Mononuclear cell (primary cell): Measurements from ENCODE around the gene PCGF3. TPM values are rescaled to one million over a fixed set of nuclear protein-coding genes. Genes with fewer than 3 reads are reported as not detected.

Experiments used
- H3K27me3 ChIP-seq: 2 replicates; pipeline ENCODE4 v1.6.0; 2011; ENCODE audit warnings: low read length, control low read depth; ENCODE audit not compliant: insufficient read depth
- H3K4me1 ChIP-seq: 2 replicates; pipeline ENCODE4 v1.5.1; 2011; ENCODE audit warnings: mild to moderate bottlenecking, low read length, control low read depth; ENCODE audit not compliant: insufficient read depth
- H3K4me3 ChIP-seq: 2 replicates; pipeline ENCODE4 v1.5.1; 2011; ENCODE audit warnings: mild to moderate bottlenecking, low read length, moderate library complexity
- H3K9me3 ChIP-seq: 2 replicates; pipeline ENCODE4 v1.5.1; 2011; ENCODE audit warnings: low read depth, mild to moderate bottlenecking, control low read depth, low read length
- total RNA-seq: library from RNA; depleted of rRNA; stranded (reverse); fragments of >200 nt; gene quantifications from one replicate; pipeline ENCODE4 v1.2.3, GENCODE V29; 2012

PCGF3 gene, protein sequence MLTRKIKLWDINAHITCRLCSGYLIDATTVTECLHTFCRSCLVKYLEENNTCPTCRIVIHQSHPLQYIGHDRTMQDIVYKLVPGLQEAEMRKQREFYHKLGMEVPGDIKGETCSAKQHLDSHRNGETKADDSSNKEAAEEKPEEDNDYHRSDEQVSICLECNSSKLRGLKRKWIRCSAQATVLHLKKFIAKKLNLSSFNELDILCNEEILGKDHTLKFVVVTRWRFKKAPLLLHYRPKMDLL
- total RNA-seq, result 49.7 TPM

DNA sequence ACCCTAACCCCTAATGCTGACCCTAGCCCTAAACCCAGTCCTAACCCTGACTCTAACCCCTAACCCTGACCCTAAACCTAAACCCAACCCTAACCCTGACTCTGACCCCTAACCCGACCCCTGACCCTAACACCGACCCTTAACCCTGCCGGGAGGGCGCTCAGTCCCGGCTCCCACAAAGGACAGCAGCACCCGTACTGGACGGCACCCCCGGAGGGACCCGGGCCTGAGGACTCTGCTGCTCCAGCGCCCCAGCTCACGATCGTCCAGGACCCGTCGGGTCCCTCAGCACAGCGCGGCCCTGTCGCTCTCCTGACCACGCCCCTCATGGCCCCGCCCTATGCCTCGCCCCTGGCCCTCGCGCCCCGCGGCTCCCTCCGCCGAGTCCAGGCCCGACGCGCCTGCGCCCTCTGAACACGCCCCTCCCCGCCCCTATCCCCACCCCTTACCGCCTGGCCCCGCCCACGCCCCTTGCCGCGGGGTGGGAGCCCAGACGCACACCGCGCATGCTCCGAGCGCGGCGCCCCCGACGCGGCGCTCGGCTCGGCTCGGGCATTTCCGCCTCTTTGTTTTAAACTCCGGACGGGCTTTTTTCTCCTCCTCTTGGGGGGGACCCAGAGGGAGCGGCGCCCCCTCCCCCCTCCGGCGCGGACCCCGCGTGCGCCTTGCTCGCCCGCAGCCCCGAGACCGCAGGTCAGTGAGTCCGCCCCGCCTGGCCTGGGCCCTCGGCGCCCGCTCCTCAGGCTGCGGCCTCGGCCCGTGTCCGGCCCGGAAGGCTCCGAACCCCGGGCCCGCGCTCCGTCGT, at the start of gene PCGF3:
Gene PCGF3 (plus strand): TSS at position 555 of the 805 bp plus-strand sequence. CDS start 27,849 bp downstream, outside the sequence.
- Histone ChIP-seq H3K9me3 (no peaks in the 10 kb centered on the region), H3K27me3 (no peaks in the 10 kb centered on the region), H3K4me3 (peak within 1 kb of the TSS; percentile 80), H3K4me1 (peaks cover 48% of the 10 kb centered on the region)

- H3K4me1 ChIP-seq, result no peaks in the 10 kb centered on the region
- H3K27me3 ChIP-seq, result no peaks in the 10 kb centered on the region
- no peak overlapping the region for H3K4me3 ChIP-seq
- H3K9me3 ChIP-seq, result no peaks in the 10 kb centered on the region
These were observed 48.9 kb upstream of the PCGF3 start for GRCh38 chr4:656436-657337.

GRCh38 chr4:657338-657833, 48.2 kb upstream of the PCGF3 start:
- H3K9me3 ChIP-seq, result no peaks in the 10 kb centered on the region
- no peak overlapping the region for H3K4me3 ChIP-seq
- H3K27me3 ChIP-seq, result no peaks in the 10 kb centered on the region
- no peaks in the 10 kb centered on the region for H3K4me1 ChIP-seq

GRCh38 chr4:657834-658667, 47.6 kb upstream of the PCGF3 start:
- Histone ChIP-seq H3K27me3 (no peaks in the 10 kb centered on the region), H3K4me3 (no peak overlapping the region), H3K4me1 (peaks cover 2% of the 10 kb centered on the region), H3K9me3 (no peaks in the 10 kb centered on the region)

DNA sequence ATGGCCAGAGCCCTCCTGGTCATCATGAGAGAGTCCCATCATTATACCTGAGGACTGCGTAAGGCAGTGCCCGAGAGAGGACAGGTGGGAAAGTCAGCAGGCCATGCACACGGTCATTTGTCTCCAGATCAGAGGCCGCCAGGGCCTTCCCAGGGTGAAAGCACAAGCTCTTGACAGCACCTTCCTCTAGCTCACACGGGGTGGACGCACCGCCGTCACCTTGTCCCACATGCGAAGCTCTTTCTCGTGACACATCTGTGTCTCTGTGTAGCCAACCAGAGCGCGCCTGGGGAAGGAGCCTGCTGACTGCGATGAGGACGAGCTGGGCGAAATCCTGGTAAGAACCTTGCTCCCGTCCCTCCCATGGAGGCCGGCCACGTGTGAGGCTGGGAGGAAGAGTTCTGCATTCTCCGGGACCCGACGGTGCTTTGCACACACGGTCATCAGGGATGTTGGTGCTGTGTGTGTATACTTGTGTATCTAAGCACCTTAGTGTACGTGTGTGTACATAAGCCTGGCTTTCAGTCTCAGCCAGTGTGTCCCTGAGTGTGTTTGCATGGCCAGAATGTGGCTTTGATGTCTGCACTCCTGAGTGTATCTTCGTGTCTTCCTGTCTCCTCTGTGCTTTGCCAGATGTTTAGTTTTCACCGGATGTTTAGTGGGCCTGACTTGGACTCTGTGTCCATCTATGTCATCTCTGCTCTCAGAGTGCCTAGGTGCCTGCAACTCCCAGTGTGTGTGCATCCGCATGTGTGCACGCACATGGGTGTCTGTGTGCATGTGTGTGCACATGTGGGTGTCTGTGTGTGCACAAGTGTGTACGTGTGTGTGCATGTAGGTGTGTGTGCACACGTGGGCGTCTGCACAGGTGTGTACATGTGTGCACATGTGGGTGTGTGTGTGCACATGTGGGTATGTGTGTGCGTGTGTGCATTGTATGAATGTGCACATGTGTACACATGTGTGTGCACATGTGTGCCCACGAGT, 46.7 kb upstream of the PCGF3 start:
- no peaks in the 10 kb centered on the region for H3K9me3 ChIP-seq
- H3K27me3 ChIP-seq, result no peaks in the 10 kb centered on the region
- no peak overlapping the region for H3K4me3 ChIP-seq
- H3K4me1 ChIP-seq, result peaks cover 6% of the 10 kb centered on the region

DNA sequence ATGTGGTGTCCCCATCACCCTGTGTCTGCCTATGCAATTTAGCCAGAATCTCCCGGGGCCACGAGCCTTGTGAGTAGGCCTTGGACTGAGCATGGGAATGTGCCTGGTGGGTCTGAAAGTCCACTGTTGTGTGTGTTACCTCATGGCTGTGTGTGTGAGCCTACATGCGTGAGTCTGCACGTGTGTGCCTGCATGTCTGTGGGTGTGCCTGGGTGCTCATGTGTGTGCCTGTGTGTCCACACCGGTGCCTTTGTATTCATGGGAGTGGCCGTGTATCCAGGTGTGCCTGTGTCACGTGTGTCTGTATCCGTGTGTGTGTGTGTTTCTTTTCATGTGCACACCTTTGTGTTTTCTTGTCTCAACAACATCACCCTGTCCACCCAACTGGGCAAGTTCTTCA, 45.8 kb upstream of the PCGF3 start:
- Histone ChIP-seq H3K4me3 (no peak overlapping the region), H3K9me3 (no peaks in the 10 kb centered on the region), H3K27me3 (no peaks in the 10 kb centered on the region), H3K4me1 (peaks cover 12% of the 10 kb centered on the region)

DNA sequence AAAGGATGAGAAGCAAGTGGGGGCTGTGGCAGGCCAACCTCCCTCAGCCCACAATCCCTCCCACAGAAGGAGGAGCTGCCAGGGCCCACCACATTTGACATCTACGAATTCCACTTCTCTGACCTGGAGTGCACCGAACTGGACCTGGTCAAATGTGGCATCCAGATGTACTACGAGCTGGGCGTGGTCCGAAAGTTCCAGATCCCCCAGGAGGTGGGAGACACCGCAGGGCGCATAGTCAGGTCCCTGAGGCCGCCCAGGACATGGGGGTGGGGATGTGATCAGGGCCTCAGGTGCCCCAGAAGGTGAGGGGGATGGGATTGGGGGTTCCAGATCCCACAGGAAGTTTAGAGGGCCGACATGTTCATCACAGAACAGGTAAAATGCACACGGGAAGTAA, 45.2 kb upstream of the PCGF3 start:
- no peak overlapping the region for H3K4me3 ChIP-seq
- H3K27me3 ChIP-seq, result no peaks in the 10 kb centered on the region
- H3K4me1 ChIP-seq, result peaks cover 12% of the 10 kb centered on the region
- no peaks in the 10 kb centered on the region for H3K9me3 ChIP-seq

DNA sequence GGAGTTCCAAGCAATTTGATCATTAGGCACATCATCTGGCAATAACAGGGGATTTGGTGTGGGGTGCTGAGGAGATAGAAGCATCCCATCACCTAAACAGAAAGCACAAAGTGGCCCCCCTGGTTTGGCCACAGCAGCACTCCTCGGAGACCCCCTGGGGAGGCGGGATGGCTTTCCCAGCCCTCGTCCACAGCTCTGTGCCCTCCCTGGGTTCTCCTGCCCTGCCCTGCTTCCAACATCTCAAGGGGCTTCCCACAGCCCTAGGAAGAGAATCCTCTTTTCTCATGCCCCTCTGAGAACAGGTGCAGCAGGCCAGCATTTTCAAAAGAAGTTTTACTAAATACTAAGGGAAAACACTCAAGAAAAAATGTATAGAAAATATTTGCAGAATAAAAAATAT, 44.4 kb upstream of the PCGF3 start:
- Histone ChIP-seq H3K9me3 (no peaks in the 10 kb centered on the region), H3K4me3 (no peak overlapping the region), H3K4me1 (peaks cover 12% of the 10 kb centered on the region), H3K27me3 (no peaks in the 10 kb centered on the region)

DNA sequence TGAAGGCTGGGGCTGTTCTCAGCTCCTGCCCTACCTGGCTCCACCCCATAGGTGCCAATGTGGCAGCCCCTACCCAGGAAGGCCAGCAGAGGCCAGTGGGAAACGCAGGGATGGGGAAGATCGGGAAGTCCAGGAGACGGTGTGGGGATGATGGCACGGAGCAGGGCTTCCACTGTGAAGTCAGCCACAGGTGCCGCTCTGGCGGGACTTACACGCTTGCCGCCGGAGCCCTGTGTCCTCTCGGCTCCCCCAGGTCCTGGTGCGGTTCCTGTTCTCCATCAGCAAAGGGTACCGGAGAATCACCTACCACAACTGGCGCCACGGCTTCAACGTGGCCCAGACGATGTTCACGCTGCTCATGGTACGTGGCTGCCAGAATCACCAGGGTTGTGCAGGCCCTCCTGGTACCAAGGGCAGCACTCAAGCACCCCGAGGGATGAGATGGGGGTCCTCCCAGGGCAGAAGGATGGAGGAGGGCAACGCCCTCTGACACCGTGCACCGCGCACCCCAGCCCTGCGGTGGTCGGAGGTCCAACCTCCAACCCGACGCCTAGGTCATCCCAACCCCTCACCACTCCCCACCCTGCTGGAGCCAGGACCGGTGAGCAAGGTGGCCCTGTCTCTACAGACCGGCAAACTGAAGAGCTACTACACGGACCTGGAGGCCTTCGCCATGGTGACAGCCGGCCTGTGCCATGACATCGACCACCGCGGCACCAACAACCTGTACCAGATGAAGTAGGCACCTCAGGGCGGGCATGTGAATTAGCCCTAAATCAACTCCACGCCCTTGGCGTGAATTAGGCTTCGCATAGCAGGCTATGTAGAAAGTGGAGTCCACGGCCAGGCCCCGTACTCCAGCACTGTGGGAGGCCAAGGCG, 43.5 kb upstream of the PCGF3 start:
- H3K4me3 ChIP-seq, result no peak overlapping the region
- H3K4me1 ChIP-seq, result peaks cover 12% of the 10 kb centered on the region
- no peaks in the 10 kb centered on the region for H3K9me3 ChIP-seq
- H3K27me3 ChIP-seq, result no peaks in the 10 kb centered on the region

GRCh38 chr4:663046-663437, 42.6 kb upstream of the PCGF3 start:
- H3K9me3 ChIP-seq, result no peaks in the 10 kb centered on the region
- H3K27me3 ChIP-seq, result no peaks in the 10 kb centered on the region
- H3K4me3 ChIP-seq, result peak overlapping the region; percentile 61
- H3K4me1 ChIP-seq, result peaks cover 12% of the 10 kb centered on the region

GRCh38 chr4:663438-664428, 41.9 kb upstream of the PCGF3 start:
- no peaks in the 10 kb centered on the region for H3K27me3 ChIP-seq
- no peaks in the 10 kb centered on the region for H3K9me3 ChIP-seq
- H3K4me3 ChIP-seq, result peak overlapping the region; percentile 61
- peaks cover 12% of the 10 kb centered on the region for H3K4me1 ChIP-seq
